Activated naive CD4-positive, alpha-beta T cell treated with anti-CD3 and anti-CD28 coated beads for 36 hours (primary cell): ENCODE data around the gene TTI1. TPM values are rescaled to one million over a fixed set of nuclear protein-coding genes. Genes with fewer than 3 reads are reported as not detected.

ENCODE experiments used
- CTCF ChIA-PET: fragments of 350-600 bp; sonication (Branson Sonifier 250); formaldehyde crosslinking; loops from one replicate; lab custom pipeline; 2021; ENCODE audit warnings: antibody characterized with exemption; lab: Charles Lee
- DNase-seq: peaks from one replicate; pipeline ENCODE4 v3.0.0-alpha.2; 2020
- H3K27ac Mint-ChIP-seq: one replicate; pipeline ENCODE4 v1.8.0; 2021; ENCODE audit warnings: mild to moderate bottlenecking, mixed read lengths
- H3K27me3 Mint-ChIP-seq: one replicate; pipeline ENCODE4 v1.8.0; 2021; ENCODE audit warnings: low read depth, mixed read lengths
- H3K36me3 Mint-ChIP-seq: one replicate; pipeline ENCODE4 v1.8.0; 2021; ENCODE audit warnings: low read depth, mixed read lengths
- H3K4me1 Mint-ChIP-seq: one replicate; pipeline ENCODE4 v1.8.0; 2021; ENCODE audit warnings: low read depth, mixed read lengths
- H3K4me3 Mint-ChIP-seq: one replicate; pipeline ENCODE4 v1.8.0; 2021; ENCODE audit warnings: mild to moderate bottlenecking, moderate library complexity, mixed read lengths
- H3K9me3 Mint-ChIP-seq: one replicate; pipeline ENCODE4 v1.8.0; 2021; ENCODE audit warnings: mixed read lengths
- intact Hi-C: fragments of 100-400 bp; cut with micrococcal nuclease; formaldehyde crosslinking; loops from one replicate; pipeline ENCODE4 v1.15.1; 2023
- total RNA-seq, 2 experiments: library from RNA; stranded (reverse); gene quantifications; one replicate each; pipeline ENCODE4 v1.2.3, GENCODE V29; 2021

Gene TTI1
- total RNA-seq, 2 experiments from 2014 or later, result 32.8 to 36.2 TPM

GRCh38 chr20:38052870-38053269 is 19.6 kb upstream of the TTI1 start:
- CTCF ChIA-PET, result interaction anchor here (1.1 to 1.2 kb wide), 2 partner anchors 169 kb away, joined by 3 to 4 read pairs; no protein-coding TSS in a partner anchor
- H3K36me3 Mint-ChIP-seq, result peaks cover 21% of the 10 kb centered on the region
- H3K4me3 Mint-ChIP-seq, result no peak overlapping the region
- DNase-seq, result no peak
- intact Hi-C loops, result loop anchor here (10.0 kb wide), 1 partner anchor 48 kb away; no protein-coding TSS in a partner anchor
- H3K9me3 Mint-ChIP-seq, result no peaks in the 10 kb centered on the region
- H3K27me3 Mint-ChIP-seq, result no peaks in the 10 kb centered on the region
- peaks cover 54% of the 10 kb centered on the region for H3K4me1 Mint-ChIP-seq
- H3K27ac Mint-ChIP-seq, result no peak overlapping the region

GRCh38 chr20:38050686-38051085 is 17.4 kb upstream of the TTI1 start:
- Mint-ChIP-seq H3K4me3 (no peak overlapping the region), H3K9me3 (no peaks in the 10 kb centered on the region), H3K36me3 (peaks cover 20% of the 10 kb centered on the region), H3K4me1 (peaks cover 52% of the 10 kb centered on the region), H3K27ac (peak overlapping the region; percentile 56), H3K27me3 (no peaks in the 10 kb centered on the region)
- CTCF ChIA-PET, result interaction anchor here (1.6 kb wide), 1 partner anchor 8 kb away, joined by 4 read pairs; no protein-coding TSS in a partner anchor
- DNase-seq, result no peak
- intact Hi-C loops, result loop anchor here (10.0 kb wide), 1 partner anchor 46 kb away; no protein-coding TSS in a partner anchor

DNA sequence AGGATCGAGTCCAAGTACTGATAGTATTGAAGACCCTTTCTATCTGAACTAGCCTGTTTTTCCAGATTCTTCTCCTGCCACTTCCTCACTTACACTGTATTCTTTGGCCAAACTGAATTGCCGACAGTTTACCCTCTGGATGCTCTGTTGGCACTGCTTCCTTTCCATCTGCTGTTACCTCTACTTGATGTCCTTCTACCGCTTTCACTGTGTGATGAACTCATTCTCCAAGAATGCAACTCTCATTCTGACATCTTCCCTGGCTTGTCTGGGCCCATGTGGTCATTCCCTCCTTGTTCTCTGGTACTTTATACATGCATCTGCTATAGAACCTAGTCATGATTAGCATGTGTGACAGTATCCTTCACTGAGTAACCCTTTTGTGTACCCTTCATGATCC is 16.5 kb upstream of the TTI1 start:
- Mint-ChIP-seq H3K4me1 (peaks cover 49% of the 10 kb centered on the region), H3K36me3 (peaks cover 17% of the 10 kb centered on the region)

DNA sequence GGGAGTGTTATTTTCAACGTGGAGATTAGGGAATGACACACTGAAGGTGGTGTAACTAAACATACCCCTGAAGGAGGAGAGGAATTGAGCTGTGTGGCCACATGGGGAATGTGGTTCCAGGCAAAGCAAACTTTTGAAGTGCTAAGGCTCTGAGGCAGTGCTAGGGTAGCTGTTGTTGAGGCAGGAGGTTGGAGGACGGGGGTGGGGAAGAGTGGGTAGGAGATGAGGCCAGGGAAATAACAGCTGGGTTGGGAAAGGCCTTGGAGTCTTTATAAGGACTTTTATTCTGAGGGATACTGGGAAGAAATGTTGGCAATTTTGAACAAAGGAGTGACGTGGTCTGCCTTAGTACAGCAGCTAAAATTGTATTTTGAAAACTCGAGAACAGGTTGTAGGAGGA is 13.3 kb upstream of the TTI1 start:
- H3K36me3 Mint-ChIP-seq, result peaks cover 33% of the 10 kb centered on the region
- H3K27ac Mint-ChIP-seq, result no peak overlapping the region

More for the DNA sequence above, 16.5 kb upstream of the TTI1 start:
- DNase-seq, result no peak
- no peak overlapping the region for H3K27ac Mint-ChIP-seq
- no peaks in the 10 kb centered on the region for H3K27me3 Mint-ChIP-seq
- CTCF ChIA-PET, result no interaction called here
- H3K9me3 Mint-ChIP-seq, result no peaks in the 10 kb centered on the region
- H3K4me3 Mint-ChIP-seq, result no peak overlapping the region
- intact Hi-C loops, result loop anchor here (10.0 kb wide), 1 partner anchor 45 kb away; no protein-coding TSS in a partner anchor

DNA sequence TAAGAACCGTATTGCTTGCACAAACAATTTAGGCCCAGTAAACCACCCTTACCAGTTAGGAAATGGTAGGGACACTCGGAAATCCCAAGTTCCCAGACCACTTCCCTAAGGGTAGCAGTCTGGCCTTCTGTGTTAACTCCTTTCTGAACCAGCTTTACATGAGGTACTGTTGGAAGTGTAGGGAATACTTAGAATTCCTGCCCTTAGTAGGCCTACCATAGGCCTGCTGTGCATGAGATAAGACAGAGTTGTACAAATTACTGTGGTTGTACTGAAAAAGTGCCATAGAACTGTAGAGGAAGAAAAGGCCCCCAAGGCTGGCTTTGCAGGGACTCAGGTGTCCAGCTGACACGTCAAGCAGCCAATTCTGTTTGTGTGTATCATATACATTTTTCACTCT is 11.4 kb upstream of the TTI1 start:
- no peaks in the 10 kb centered on the region for H3K27me3 Mint-ChIP-seq
- peaks cover 32% of the 10 kb centered on the region for H3K36me3 Mint-ChIP-seq
- no peak overlapping the region for H3K27ac Mint-ChIP-seq
- H3K9me3 Mint-ChIP-seq, result no peaks in the 10 kb centered on the region
- CTCF ChIA-PET, result interaction anchor here (1.2 to 1.3 kb wide), 2 partner anchors 24 to 29 kb away, joined by 3 read pairs; no protein-coding TSS in a partner anchor
- H3K4me1 Mint-ChIP-seq, result peaks cover 47% of the 10 kb centered on the region
- no peak for DNase-seq
- no peak overlapping the region for H3K4me3 Mint-ChIP-seq
- intact Hi-C loops, result no loop called here

More for the DNA sequence above, 13.3 kb upstream of the TTI1 start:
- H3K4me1 Mint-ChIP-seq, result peaks cover 51% of the 10 kb centered on the region
- intact Hi-C loops, result no loop called here
- CTCF ChIA-PET, result interaction anchor here (0.7 to 1.2 kb wide), 3 partner anchors 11 to 175 kb away, joined by 3 to 4 read pairs (median 3); no protein-coding TSS in a partner anchor
- no peak for DNase-seq
- H3K27me3 Mint-ChIP-seq, result no peaks in the 10 kb centered on the region
- H3K9me3 Mint-ChIP-seq, result no peaks in the 10 kb centered on the region
- H3K4me3 Mint-ChIP-seq, result no peak overlapping the region

- intact Hi-C loops, result no loop called here
- CTCF ChIA-PET, result interaction anchor here (0.7 to 1.3 kb wide), 4 partner anchors 14 to 444 kb away, joined by 3 to 5 read pairs (median 3); no protein-coding TSS in a partner anchor
- Mint-ChIP-seq H3K27me3 (no peaks in the 10 kb centered on the region), H3K36me3 (peaks cover 30% of the 10 kb centered on the region), H3K4me1 (peaks cover 46% of the 10 kb centered on the region), H3K27ac (no peak overlapping the region), H3K4me3 (no peak overlapping the region), H3K9me3 (no peaks in the 10 kb centered on the region)
- peak; percentile 42 for DNase-seq
These were observed 10.4 kb upstream of the TTI1 start for GRCh38 chr20:38043512-38044300.

DNA sequence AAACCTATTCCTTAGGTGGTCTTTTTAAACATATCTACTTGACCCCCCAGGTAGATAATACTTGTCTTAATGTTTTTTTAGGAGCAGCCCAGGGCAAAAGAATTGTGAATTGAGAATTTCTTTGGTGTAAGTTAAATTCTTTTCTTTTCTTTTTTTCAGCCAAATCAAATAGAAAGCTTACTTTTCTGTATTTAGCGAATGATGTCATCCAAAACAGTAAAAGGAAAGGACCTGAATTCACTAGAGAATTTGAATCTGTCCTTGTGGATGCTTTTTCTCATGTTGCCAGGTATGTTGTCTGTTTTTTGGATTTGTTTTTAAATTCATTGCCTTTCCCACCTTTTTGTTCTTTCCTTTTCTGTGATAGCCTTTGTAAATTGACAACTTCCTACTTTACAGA is 7.0 kb upstream of the TTI1 start:
- H3K4me3 Mint-ChIP-seq, result no peak overlapping the region
- CTCF ChIA-PET, result interaction anchor here (1.2 kb wide), 1 partner anchor 181 kb away, joined by 3 read pairs; no protein-coding TSS in a partner anchor
- peaks cover 55% of the 10 kb centered on the region for H3K4me1 Mint-ChIP-seq
- no peak for DNase-seq
- no peaks in the 10 kb centered on the region for H3K9me3 Mint-ChIP-seq
- H3K36me3 Mint-ChIP-seq, result peaks cover 34% of the 10 kb centered on the region
- no peak overlapping the region for H3K27ac Mint-ChIP-seq
- H3K27me3 Mint-ChIP-seq, result no peaks in the 10 kb centered on the region
- intact Hi-C loops, result no loop called here

DNA sequence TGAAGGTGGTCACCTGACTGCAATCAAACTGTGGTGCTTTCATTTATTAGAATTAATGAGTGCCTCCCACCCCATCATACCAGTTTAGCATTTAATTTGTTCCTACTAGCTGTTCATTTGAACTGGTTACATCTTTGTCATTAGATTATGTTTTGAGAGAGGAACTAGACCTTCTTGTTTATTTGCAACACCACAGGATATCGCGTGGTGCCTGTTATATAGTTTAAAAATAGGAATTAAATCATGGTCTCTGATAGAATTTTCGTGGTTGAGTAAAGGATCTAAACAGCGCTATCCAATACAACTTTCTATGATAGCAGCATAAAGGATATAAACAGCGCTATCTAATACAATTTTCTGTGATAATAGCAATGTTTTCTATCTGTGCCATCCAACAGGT is 3.1 kb upstream of the TTI1 start:
- no peaks in the 10 kb centered on the region for H3K27me3 Mint-ChIP-seq
- peaks cover 55% of the 10 kb centered on the region for H3K4me1 Mint-ChIP-seq
- H3K4me3 Mint-ChIP-seq, result no peak overlapping the region
- H3K27ac Mint-ChIP-seq, result no peak overlapping the region
- H3K36me3 Mint-ChIP-seq, result peaks cover 24% of the 10 kb centered on the region
- CTCF ChIA-PET, result interaction anchor here (0.9 kb wide), 1 partner anchor 22 kb away, joined by 5 read pairs; no protein-coding TSS in a partner anchor
- intact Hi-C loops, result loop anchor here (10.0 kb wide), 1 partner anchor 942 kb away; the partner anchor contains the start of gene RBL1
- no peak for DNase-seq
- no peaks in the 10 kb centered on the region for H3K9me3 Mint-ChIP-seq

GRCh38 chr20:38034961-38035360 is 1.7 kb upstream of the TTI1 start:
- no peaks in the 10 kb centered on the region for H3K27me3 Mint-ChIP-seq
- peak overlapping the region; percentile 98 for H3K27ac Mint-ChIP-seq
- H3K9me3 Mint-ChIP-seq, result no peaks in the 10 kb centered on the region
- H3K36me3 Mint-ChIP-seq, result peaks cover 25% of the 10 kb centered on the region
- intact Hi-C loops, result loop anchor here (10.0 kb wide), 1 partner anchor 940 kb away; the partner anchor contains the start of gene RBL1
- CTCF ChIA-PET, result no interaction called here
- DNase-seq, result no peak
- H3K4me1 Mint-ChIP-seq, result peaks cover 58% of the 10 kb centered on the region
- H3K4me3 Mint-ChIP-seq, result peak overlapping the region; percentile 98

GRCh38 chr20:38034108-38034649 is 923 bp upstream of the TTI1 start:
- Mint-ChIP-seq H3K4me1 (peaks cover 61% of the 10 kb centered on the region), H3K4me3 (peak overlapping the region; percentile 98), H3K27me3 (no peaks in the 10 kb centered on the region), H3K9me3 (no peaks in the 10 kb centered on the region), H3K27ac (peak overlapping the region; percentile 98), H3K36me3 (peaks cover 30% of the 10 kb centered on the region)
- intact Hi-C loops, result loop anchor here (10.0 kb wide), 1 partner anchor 939 kb away; the partner anchor contains the start of gene RBL1
- no peak for DNase-seq
- CTCF ChIA-PET, result interaction anchor here (0.8 to 2.1 kb wide), 3 partner anchors 39 to 187 kb away, joined by 3 to 7 read pairs (median 5); no protein-coding TSS in a partner anchor

GRCh38 chr20:38032585-38033329 is 499 bp downstream of the TTI1 start:
- Mint-ChIP-seq H3K4me1 (peaks cover 70% of the 10 kb centered on the region), H3K4me3 (peak overlapping the region; percentile 98), H3K9me3 (no peaks in the 10 kb centered on the region), H3K27ac (peak overlapping the region; percentile 98), H3K36me3 (peaks cover 39% of the 10 kb centered on the region), H3K27me3 (no peaks in the 10 kb centered on the region)
- intact Hi-C loops, result loop anchor here (1.0 to 10.0 kb wide), 5 partner anchors 25 to 938 kb away; partner anchors contain the start of genes MROH8, RBL1 and RPN2
- CTCF ChIA-PET, result interaction anchor here (2.1 kb wide), 1 partner anchor 41 kb away, joined by 7 read pairs; no protein-coding TSS in a partner anchor
- DNase-seq, result no peak
